GM12878 (cell line): ENCODE results near the gene PLEKHG1. TPM values are rescaled to one million over a fixed set of nuclear protein-coding genes. Genes with fewer than 3 reads are reported as not detected.

ENCODE experiments used
- ATAC-seq: fragments of 200-7000 bp; cut with Tn5 transposase; 3 replicates; pipeline ENCODE4 v1.9.1; 2020; ENCODE audit warnings: mild to moderate bottlenecking, moderate library complexity
- BruUV-seq: library from RNA; stranded (reverse); fragments of 400-500 nt; replicated peaks from 2 replicates; lab custom pipeline; 2021; lab: Mats Ljungman, UMichigan
- CTCF ChIA-PET: fragments of 300-600 bp; sonication (Branson Sonifier 250); formaldehyde crosslinking; extraction: SDS; loops from one replicate; lab custom pipeline; 2021; ENCODE audit warnings: inconsistent platforms; lab: Yijun Ruan, JAX
- POLR2A ChIA-PET: fragments of 350-600 bp; formaldehyde crosslinking; extraction: SDS; loops from one replicate; lab custom pipeline; 2021; ENCODE audit warnings: inconsistent platforms; lab: Charles Lee
- RAD21 ChIA-PET: fragments of 300-600 bp; sonication (Branson Sonifier 250); formaldehyde crosslinking; loops from one replicate; lab custom pipeline; 2023; ENCODE audit warnings: antibody characterized with exemption; ENCODE audit not compliant: unreplicated experiment; lab: Charles Lee
- SMC1A ChIA-PET: fragments of 300-600 bp; sonication (Branson Sonifier 250); formaldehyde crosslinking; loops from one replicate; lab custom pipeline; 2023; ENCODE audit not compliant: unreplicated experiment, uncharacterized antibody; lab: Charles Lee
- DNase-seq: peaks from one replicate; pipeline ENCODE4 v3.0.0-alpha.2; 2011; ENCODE audit warnings: low read depth, low spot score
- FAIRE-seq: peaks from 3 replicates; lab custom pipeline; 2011; peaks lifted over from hg19 to GRCh38; lab: Jason Lieb, UNC
- H2AFZ ChIP-seq: 2 replicates; pipeline ENCODE4 v1.6.0; 2011; ENCODE audit warnings: low read depth, low read length, control low read depth; ENCODE audit not compliant: control insufficient read depth
- H3K27ac ChIP-seq: 2 replicates; pipeline ENCODE4 v1.5.1; 2011; ENCODE audit warnings: control low read depth; ENCODE audit not compliant: control insufficient read depth, insufficient read depth
- H3K27me3 ChIP-seq, 2 experiments: replicated peaks in 1 of 2; 2 replicates each; pipeline versions ENCODE4 v1.6.0 to v1.6.1; 2011; ENCODE audit warnings: low read length in 1 of 2; ENCODE audit not compliant: control insufficient read depth in 2 of 2, insufficient read depth in 2 of 2
- H3K36me3 ChIP-seq, 2 experiments: 2 replicates each; pipeline ENCODE4 v1.5.1; 2011; ENCODE audit warnings: low read length in 1 of 2; ENCODE audit not compliant: control insufficient read depth in 2 of 2, insufficient read depth in 2 of 2
- H3K4me1 ChIP-seq: 2 replicates; pipeline ENCODE4 v1.6.1; 2011; ENCODE audit warnings: mild to moderate bottlenecking, low read length, moderate library complexity, mixed read lengths; ENCODE audit not compliant: control insufficient read depth, insufficient read depth
- H3K4me2 ChIP-seq: 2 replicates; pipeline ENCODE4 v1.6.0; 2011; ENCODE audit warnings: control low read depth; ENCODE audit not compliant: control insufficient read depth, insufficient read depth
- H3K4me3 ChIP-seq: fragments of 200-600 bp; sonication (generic); 2 replicates; pipeline ENCODE4 v1.5.1; 2016
- H3K79me2 ChIP-seq: 2 replicates; pipeline ENCODE4 v1.6.0; 2011; ENCODE audit warnings: low read length; ENCODE audit not compliant: control insufficient read depth, insufficient read depth
- H3K9ac ChIP-seq: 2 replicates; pipeline ENCODE4 v1.8.0; 2011; ENCODE audit warnings: low read length, control low read depth, mixed read lengths; ENCODE audit not compliant: control insufficient read depth, insufficient read depth
- H3K9me3 ChIP-seq: replicated peaks from 3 replicates; pipeline ENCODE4 v1.5.1; 2011; ENCODE audit warnings: mild to moderate bottlenecking, low read length; ENCODE audit not compliant: control insufficient read depth, insufficient read depth
- H4K20me1 ChIP-seq: 2 replicates; pipeline ENCODE4 v1.6.0; 2011; ENCODE audit not compliant: control insufficient read depth, insufficient read depth
- ATF7 ChIP-seq: fragments of 450-650 bp; IDR thresholded peaks from 2 replicates; pipeline ENCODE4 v1.6.1; 2016; ENCODE audit warnings: low read depth, mild to moderate bottlenecking
- BMI1 ChIP-seq: fragments of 450-650 bp; IDR thresholded peaks from 2 replicates; pipeline ENCODE4 v1.6.1; 2016; ENCODE audit warnings: mild to moderate bottlenecking, moderate library complexity, borderline replicate concordance
- CHD1 ChIP-seq: IDR thresholded peaks from 2 replicates; pipeline ENCODE4 v1.6.1; 2012; ENCODE audit warnings: low read depth, low read length, improper control_type of control experiment
- IKZF1 ChIP-seq: fragments of 450-650 bp; conservative IDR thresholded peaks from 2 replicates; pipeline ENCODE4 v1.6.1; 2017; ENCODE audit warnings: antibody characterized with exemption, mild to moderate bottlenecking
- MEF2A ChIP-seq: IDR thresholded peaks from 2 replicates; pipeline ENCODE4 v1.6.1; 2011; ENCODE audit warnings: low read depth, mild to moderate bottlenecking, low read length, moderate library complexity; ENCODE audit not compliant: insufficient read depth
- POLR2AphosphoS2 ChIP-seq: IDR thresholded peaks from 2 replicates; pipeline ENCODE4 v1.6.1; 2011; ENCODE audit warnings: low read depth, mild to moderate bottlenecking, low read length, improper control_type of control experiment, moderate library complexity
- RELA ChIP-seq: fragments of 450-650 bp; IDR thresholded peaks from 2 replicates; pipeline ENCODE4 v1.8.0; 2014; ENCODE audit warnings: borderline replicate concordance; ENCODE audit not compliant: partially characterized antibody
- SMARCA5 ChIP-seq: fragments of 450-650 bp; IDR thresholded peaks from 2 replicates; pipeline ENCODE4 v1.6.1; 2017; ENCODE audit warnings: mild to moderate bottlenecking
- TCF7 ChIP-seq: IDR thresholded peaks from 2 replicates; pipeline ENCODE4 v1.6.1; 2014; ENCODE audit warnings: antibody characterized with exemption, borderline replicate concordance
- WRNIP1 ChIP-seq: IDR thresholded peaks from 2 replicates; pipeline ENCODE4 v1.6.1; 2011; ENCODE audit warnings: low read depth, low read length, improper control_type of control experiment, borderline replicate concordance
- ZNF217 ChIP-seq: fragments of 450-650 bp; IDR thresholded peaks from 2 replicates; pipeline ENCODE4 v1.6.1; 2017; ENCODE audit warnings: antibody characterized with exemption, mild to moderate bottlenecking
- WGBS: methylation state at CpG from one replicate; pipeline ENCODE4 v1.1.6; 2016; ENCODE audit warnings: low lambda C conversion rate; ENCODE audit not compliant: insufficient replicate concordance, insufficient coverage; ENCODE audit errors: missing lambda C conversion rate; 5-methylcytosine and 5-hydroxymethylcytosine counted together
- in situ Hi-C: fragments of 300-500 bp; cut with MboI; formaldehyde crosslinking; loops from 9 replicates; pipeline ENCODE4 v1.14.3; 2018; ENCODE audit warnings: mixed read lengths
- intact Hi-C: fragments of 100-400 bp; cut with micrococcal nuclease; formaldehyde crosslinking; loops from one replicate; pipeline ENCODE4 v1.14.2; 2022; ENCODE audit not compliant: unreplicated experiment
- polyA plus RNA-seq, 11 experiments: library from polyadenylated mRNA; depleted of rRNA in 4 of 11; unstranded in 6 of 11; stranded (reverse) in 5 of 11; fragments of >200 nt; fragmentation: Nextera tagmentation in 4 of 11; fragmentation: Illumina TruSeq in 1 of 11; extraction: Ambion mirVana in 4 of 11; extraction: Trizol in 1 of 11; gene quantifications; 1 replicate in 1 of 11; 2 replicates in 10 of 11; pipeline versions ENCODE4 v1.2.1 to v1.2.3, GENCODE V29; 2011 to 2016; ENCODE audit warnings: inconsistent platforms in 2 of 11, missing spikeins in 2 of 11, low read depth in 1 of 11
- total RNA-seq, 4 experiments: library from RNA; depleted of rRNA in 3 of 4; stranded (reverse); fragments of >200 nt in 3 of 4; fragmentation: Illumina TruSeq in 1 of 4; extraction: Trizol in 1 of 4; gene quantifications; 2 replicates each; pipeline versions ENCODE4 v1.2.1 to v1.2.3, GENCODE V29; 2013 to 2021
- TF ChIP-seq, protein P1 (sequence below): fragments of 450-650 bp; IDR thresholded peaks from 2 replicates; pipeline ENCODE4 v1.6.1; 2017; ENCODE audit warnings: mild to moderate bottlenecking, moderate library complexity
- TF ChIP-seq, protein P2 (sequence below): fragments of 450-650 bp; formaldehyde crosslinking; IDR thresholded peaks from 2 replicates; pipeline ENCODE4 v1.5.0; 2022; ENCODE audit warnings: mild to moderate bottlenecking, missing genetic modification characterization
- TF ChIP-seq, protein P3 (sequence below): IDR thresholded peaks from 2 replicates; pipeline ENCODE4 v1.6.1; 2011; ENCODE audit warnings: low read depth, mild to moderate bottlenecking, low read length, moderate library complexity, borderline replicate concordance; ENCODE audit errors: extremely low read depth

Gene PLEKHG1
- total and polyA plus RNA-seq, 10 of the 15 experiments (the other 5 are each of a cell fraction or from before 2014, with no cell fraction given) = 0.77 to 17.2 (median 4.9) TPM

DNA sequence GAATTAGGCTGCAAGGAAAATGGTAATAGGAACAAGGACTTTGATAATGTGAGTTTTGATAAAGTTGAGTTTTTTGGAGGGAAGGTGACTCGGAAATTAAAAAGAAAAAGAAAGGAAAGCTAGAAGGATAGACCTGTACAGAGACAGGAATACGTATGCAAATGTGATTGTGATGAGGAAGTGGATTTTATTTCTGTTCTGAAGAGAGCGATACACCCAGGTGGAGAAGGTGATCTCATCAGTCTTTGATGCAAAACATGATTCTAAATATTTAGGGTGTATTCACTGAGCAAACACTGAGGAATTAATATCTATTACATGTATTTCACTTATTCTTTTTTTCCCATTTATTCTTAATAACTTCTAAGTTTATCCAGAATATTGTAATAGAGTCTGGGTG is 9.2 kb upstream of the PLEKHG1 start:
- DNase-seq (no peak), FAIRE-seq (no peak), ATAC-seq (no peak)
- TF ChIP-seq IKZF1 = no peak
- no peak for TF ChIP-seq WRNIP1
- TF ChIP-seq BMI1 = no peak
- TF ChIP-seq, protein P1, sequence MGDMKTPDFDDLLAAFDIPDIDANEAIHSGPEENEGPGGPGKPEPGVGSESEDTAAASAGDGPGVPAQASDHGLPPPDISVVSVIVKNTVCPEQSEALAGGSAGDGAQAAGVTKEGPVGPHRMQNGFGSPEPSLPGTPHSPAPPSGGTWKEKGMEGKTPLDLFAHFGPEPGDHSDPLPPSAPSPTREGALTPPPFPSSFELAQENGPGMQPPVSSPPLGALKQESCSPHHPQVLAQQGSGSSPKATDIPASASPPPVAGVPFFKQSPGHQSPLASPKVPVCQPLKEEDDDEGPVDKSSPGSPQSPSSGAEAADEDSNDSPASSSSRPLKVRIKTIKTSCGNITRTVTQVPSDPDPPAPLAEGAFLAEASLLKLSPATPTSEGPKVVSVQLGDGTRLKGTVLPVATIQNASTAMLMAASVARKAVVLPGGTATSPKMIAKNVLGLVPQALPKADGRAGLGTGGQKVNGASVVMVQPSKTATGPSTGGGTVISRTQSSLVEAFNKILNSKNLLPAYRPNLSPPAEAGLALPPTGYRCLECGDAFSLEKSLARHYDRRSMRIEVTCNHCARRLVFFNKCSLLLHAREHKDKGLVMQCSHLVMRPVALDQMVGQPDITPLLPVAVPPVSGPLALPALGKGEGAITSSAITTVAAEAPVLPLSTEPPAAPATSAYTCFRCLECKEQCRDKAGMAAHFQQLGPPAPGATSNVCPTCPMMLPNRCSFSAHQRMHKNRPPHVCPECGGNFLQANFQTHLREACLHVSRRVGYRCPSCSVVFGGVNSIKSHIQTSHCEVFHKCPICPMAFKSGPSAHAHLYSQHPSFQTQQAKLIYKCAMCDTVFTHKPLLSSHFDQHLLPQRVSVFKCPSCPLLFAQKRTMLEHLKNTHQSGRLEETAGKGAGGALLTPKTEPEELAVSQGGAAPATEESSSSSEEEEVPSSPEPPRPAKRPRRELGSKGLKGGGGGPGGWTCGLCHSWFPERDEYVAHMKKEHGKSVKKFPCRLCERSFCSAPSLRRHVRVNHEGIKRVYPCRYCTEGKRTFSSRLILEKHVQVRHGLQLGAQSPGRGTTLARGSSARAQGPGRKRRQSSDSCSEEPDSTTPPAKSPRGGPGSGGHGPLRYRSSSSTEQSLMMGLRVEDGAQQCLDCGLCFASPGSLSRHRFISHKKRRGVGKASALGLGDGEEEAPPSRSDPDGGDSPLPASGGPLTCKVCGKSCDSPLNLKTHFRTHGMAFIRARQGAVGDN = no peak
- TF ChIP-seq POLR2AphosphoS2 = no peak
- no peak for TF ChIP-seq MEF2A
- no peak for TF ChIP-seq RELA
- TF ChIP-seq TCF7 = no peak
- TF ChIP-seq ZNF217 = no peak
- TF ChIP-seq SMARCA5 = no peak
- no peak for TF ChIP-seq ATF7
- TF ChIP-seq CHD1 = no peak
- TF ChIP-seq, protein P2, sequence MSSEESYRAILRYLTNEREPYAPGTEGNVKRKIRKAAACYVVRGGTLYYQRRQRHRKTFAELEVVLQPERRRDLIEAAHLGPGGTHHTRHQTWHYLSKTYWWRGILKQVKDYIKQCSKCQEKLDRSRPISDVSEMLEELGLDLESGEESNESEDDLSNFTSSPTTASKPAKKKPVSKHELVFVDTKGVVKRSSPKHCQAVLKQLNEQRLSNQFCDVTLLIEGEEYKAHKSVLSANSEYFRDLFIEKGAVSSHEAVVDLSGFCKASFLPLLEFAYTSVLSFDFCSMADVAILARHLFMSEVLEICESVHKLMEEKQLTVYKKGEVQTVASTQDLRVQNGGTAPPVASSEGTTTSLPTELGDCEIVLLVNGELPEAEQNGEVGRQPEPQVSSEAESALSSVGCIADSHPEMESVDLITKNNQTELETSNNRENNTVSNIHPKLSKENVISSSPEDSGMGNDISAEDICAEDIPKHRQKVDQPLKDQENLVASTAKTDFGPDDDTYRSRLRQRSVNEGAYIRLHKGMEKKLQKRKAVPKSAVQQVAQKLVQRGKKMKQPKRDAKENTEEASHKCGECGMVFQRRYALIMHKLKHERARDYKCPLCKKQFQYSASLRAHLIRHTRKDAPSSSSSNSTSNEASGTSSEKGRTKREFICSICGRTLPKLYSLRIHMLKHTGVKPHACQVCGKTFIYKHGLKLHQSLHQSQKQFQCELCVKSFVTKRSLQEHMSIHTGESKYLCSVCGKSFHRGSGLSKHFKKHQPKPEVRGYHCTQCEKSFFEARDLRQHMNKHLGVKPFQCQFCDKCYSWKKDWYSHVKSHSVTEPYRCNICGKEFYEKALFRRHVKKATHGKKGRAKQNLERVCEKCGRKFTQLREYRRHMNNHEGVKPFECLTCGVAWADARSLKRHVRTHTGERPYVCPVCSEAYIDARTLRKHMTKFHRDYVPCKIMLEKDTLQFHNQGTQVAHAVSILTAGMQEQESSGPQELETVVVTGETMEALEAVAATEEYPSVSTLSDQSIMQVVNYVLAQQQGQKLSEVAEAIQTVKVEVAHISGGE (CRISPR knock-in tag) = no peak
- TF ChIP-seq, protein P3, sequence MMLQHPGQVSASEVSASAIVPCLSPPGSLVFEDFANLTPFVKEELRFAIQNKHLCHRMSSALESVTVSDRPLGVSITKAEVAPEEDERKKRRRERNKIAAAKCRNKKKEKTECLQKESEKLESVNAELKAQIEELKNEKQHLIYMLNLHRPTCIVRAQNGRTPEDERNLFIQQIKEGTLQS = no peak
- ChIA-PET SMC1A (no interaction called here), POLR2A (no interaction called here), CTCF (interaction anchor here (1.4 to 1.7 kb wide), 2 partner anchors 10 to 151 kb away, joined by 3 to 4 read pairs; no protein-coding TSS in a partner anchor), RAD21 (no interaction called here)
- Histone ChIP-seq H3K27me3 (peaks cover 0 to 5% of the 10 kb centered on the region in 2 experiments; a peak in 2 of 4 replicates), H3K9ac (no peak overlapping the region), H3K4me2 (no peak overlapping the region), H3K9me3 (no peaks in the 10 kb centered on the region), H4K20me1 (no peaks in the 10 kb centered on the region), H3K36me3 (no peaks in the 10 kb centered on the region), H2AFZ (no peak overlapping the region), H3K4me1 (no peaks in the 10 kb centered on the region), H3K4me3 (no peak overlapping the region), H3K27ac (no peak overlapping the region), H3K79me2 (no peaks in the 10 kb centered on the region)
- no TSS peak for BruUV-seq
- in situ Hi-C loops (no loop called here), intact Hi-C loops (no loop called here)
- 0% methylated on average over 3 of the region's 3 CpGs for WGBS
